ENCODE measurements around the gene FREM1.

Gene FREM1

GRCh38 chr9:14690948-14691730 lies 219.1 kb downstream of the FREM1 start:
- DNase-seq: no peak

GRCh38 chr9:14687042-14687719 lies 223.0 kb downstream of the FREM1 start:
- no peak for DNase-seq

GRCh38 chr9:14686168-14686567 lies 224.1 kb downstream of the FREM1 start:
- DNase-seq: no peak

Data from OCI-M1 (cell line).